Osteoblast (primary cell): Measurements from ENCODE around the gene GOLIM4. TPM values are rescaled to one million over a fixed set of nuclear protein-coding genes. Genes with fewer than 3 reads are reported as not detected.
"Not testable (repeated sequence)": the region's sequence is repeated elsewhere in the genome, so short reads cannot be mapped to it uniquely, and the experiment has no call there.

Experiments used
- DNase-seq: peaks from one replicate; pipeline ENCODE4 v3.0.0; 2011; ENCODE audit warnings: low spot score, mixed read lengths; ENCODE audit not compliant: insufficient read length; ENCODE audit errors: missing footprints
- H2AFZ ChIP-seq: 2 replicates; pipeline ENCODE4 v1.6.0; 2011; ENCODE audit warnings: mild to moderate bottlenecking, low read length
- H3K27ac ChIP-seq: 2 replicates; pipeline ENCODE4 v1.5.1; 2011; ENCODE audit warnings: mild to moderate bottlenecking, low read depth, low read length, moderate library complexity
- H3K27me3 ChIP-seq: 2 replicates; pipeline ENCODE4 v1.6.0; 2012; ENCODE audit warnings: mild to moderate bottlenecking, control low read depth, inconsistent platforms, low read length, moderate library complexity; ENCODE audit not compliant: insufficient read depth
- H3K36me3 ChIP-seq: 2 replicates; pipeline ENCODE4 v1.5.1; 2011; ENCODE audit warnings: mild to moderate bottlenecking, low read length, control low read depth, moderate library complexity; ENCODE audit not compliant: insufficient read depth
- H3K4me1 ChIP-seq: 2 replicates; pipeline ENCODE4 v1.5.1; 2011; ENCODE audit warnings: mild to moderate bottlenecking, low read length, control low read depth, moderate library complexity; ENCODE audit not compliant: insufficient read depth
- H3K4me2 ChIP-seq: 2 replicates; pipeline ENCODE4 v1.6.0; 2011; ENCODE audit warnings: mild to moderate bottlenecking, low read length; ENCODE audit not compliant: insufficient read depth
- H3K4me3 ChIP-seq: fragments of 200-600 bp; sonication (generic); 3 replicates; pipeline ENCODE4 v1.5.1; 2012; ENCODE audit warnings: mild to moderate bottlenecking, low read length, inconsistent platforms; ENCODE audit not compliant: insufficient read depth
- H3K79me2 ChIP-seq: 2 replicates; pipeline ENCODE4 v1.6.0; 2012; ENCODE audit warnings: mild to moderate bottlenecking, low read length, control low read depth, inconsistent platforms; ENCODE audit not compliant: insufficient read depth
- H3K9me3 ChIP-seq: 2 replicates; pipeline ENCODE4 v1.5.1; 2011; ENCODE audit warnings: low read depth, low read length, control low read depth
- H4K20me1 ChIP-seq: 2 replicates; pipeline ENCODE4 v1.6.0; 2012; ENCODE audit warnings: mild to moderate bottlenecking, low read length, control low read depth; ENCODE audit not compliant: insufficient read depth
- CTCF ChIP-seq: IDR thresholded peaks from 2 replicates; pipeline ENCODE4 v1.5.1; 2011; ENCODE audit warnings: mild to moderate bottlenecking, low read depth, low read length, moderate library complexity; ENCODE audit errors: extremely low read depth
- total RNA-seq: library from RNA; depleted of rRNA; stranded (reverse); fragments of >200 nt; gene quantifications from 2 replicates; pipeline ENCODE4 v1.2.3, GENCODE V29; 2012

The GOLIM4 gene
- total RNA-seq, 1 donor, result 44.5 TPM

GRCh38 chr3:168025076-168025475 is 70.6 kb downstream of the GOLIM4 start:
- no peaks in the 10 kb centered on the region for H4K20me1 ChIP-seq
- H3K4me1 ChIP-seq, result peaks cover 17% of the 10 kb centered on the region
- H3K4me3 ChIP-seq, result no peak overlapping the region
- H3K27me3 ChIP-seq, result no peaks in the 10 kb centered on the region
- H3K36me3 ChIP-seq, result peaks cover 57% of the 10 kb centered on the region
- no peaks in the 10 kb centered on the region for H3K79me2 ChIP-seq
- H3K4me2 ChIP-seq, result peak overlapping the region; percentile 54
- H3K9me3 ChIP-seq, result no peaks in the 10 kb centered on the region
- peak; percentile 10 for DNase-seq
- peak overlapping the region; percentile 90 for H3K27ac ChIP-seq
- no peak overlapping the region for H2AFZ ChIP-seq
- TF ChIP-seq CTCF, result no peak

- Histone ChIP-seq H4K20me1 (no peaks in the 10 kb centered on the region), H3K36me3 (peaks cover 58% of the 10 kb centered on the region), H2AFZ (peak overlapping the region; percentile 61), H3K27me3 (no peaks in the 10 kb centered on the region), H3K27ac (peak overlapping the region; percentile 90), H3K9me3 (no peaks in the 10 kb centered on the region), H3K79me2 (no peaks in the 10 kb centered on the region), H3K4me2 (peak overlapping the region; percentile 54), H3K4me3 (no peak overlapping the region), H3K4me1 (peaks cover 17% of the 10 kb centered on the region)
- TF ChIP-seq CTCF, result no peak
- peak; percentile 61 for DNase-seq
Measured at GRCh38 chr3:168024537-168024941, 71.2 kb downstream of the GOLIM4 start.

- H3K4me3 ChIP-seq, result no peak overlapping the region
- H3K4me1 ChIP-seq, result peaks cover 17% of the 10 kb centered on the region
- H3K27me3 ChIP-seq, result no peaks in the 10 kb centered on the region
- H2AFZ ChIP-seq, result no peak overlapping the region
- no peak for DNase-seq
- no peaks in the 10 kb centered on the region for H4K20me1 ChIP-seq
- no peak for TF ChIP-seq CTCF
- peaks cover 53% of the 10 kb centered on the region for H3K36me3 ChIP-seq
- no peak overlapping the region for H3K4me2 ChIP-seq
- H3K79me2 ChIP-seq, result no peaks in the 10 kb centered on the region
- H3K9me3 ChIP-seq, result no peaks in the 10 kb centered on the region
- H3K27ac ChIP-seq, result no peak overlapping the region
Measured at GRCh38 chr3:168021737-168022450, 73.8 kb downstream of the GOLIM4 start.

DNA sequence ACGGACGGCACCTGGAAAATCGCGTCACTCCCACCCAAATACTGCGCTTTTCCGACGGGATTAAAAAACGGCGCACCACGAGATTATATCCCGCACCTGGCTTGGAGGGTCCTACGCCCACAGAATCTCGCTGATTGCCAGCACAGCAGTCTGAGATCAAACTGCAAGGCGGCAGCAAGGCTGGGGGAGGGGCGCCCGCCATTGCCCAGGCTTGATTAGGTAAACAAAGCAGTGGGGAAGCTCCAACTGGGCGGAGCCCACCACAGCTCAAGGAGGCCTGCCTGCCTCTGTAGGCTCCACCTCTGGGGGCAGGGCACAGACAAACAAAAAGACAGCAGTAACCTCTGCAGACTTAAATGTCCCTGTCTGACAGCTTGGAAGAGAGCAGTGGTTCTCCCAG is 84.4 kb downstream of the GOLIM4 start:
- H3K9me3 ChIP-seq, H3K27me3 ChIP-seq, DNase-seq, H3K79me2 ChIP-seq, H3K4me3 ChIP-seq, H2AFZ ChIP-seq, H3K27ac ChIP-seq, H3K4me2 ChIP-seq, H4K20me1 ChIP-seq, H3K4me1 ChIP-seq: not testable (repeated sequence)
- peaks cover 20% of the 10 kb centered on the region for H3K36me3 ChIP-seq
